ENCODE results near the gene RIPPLY3.

RIPPLY3 gene

DNA sequence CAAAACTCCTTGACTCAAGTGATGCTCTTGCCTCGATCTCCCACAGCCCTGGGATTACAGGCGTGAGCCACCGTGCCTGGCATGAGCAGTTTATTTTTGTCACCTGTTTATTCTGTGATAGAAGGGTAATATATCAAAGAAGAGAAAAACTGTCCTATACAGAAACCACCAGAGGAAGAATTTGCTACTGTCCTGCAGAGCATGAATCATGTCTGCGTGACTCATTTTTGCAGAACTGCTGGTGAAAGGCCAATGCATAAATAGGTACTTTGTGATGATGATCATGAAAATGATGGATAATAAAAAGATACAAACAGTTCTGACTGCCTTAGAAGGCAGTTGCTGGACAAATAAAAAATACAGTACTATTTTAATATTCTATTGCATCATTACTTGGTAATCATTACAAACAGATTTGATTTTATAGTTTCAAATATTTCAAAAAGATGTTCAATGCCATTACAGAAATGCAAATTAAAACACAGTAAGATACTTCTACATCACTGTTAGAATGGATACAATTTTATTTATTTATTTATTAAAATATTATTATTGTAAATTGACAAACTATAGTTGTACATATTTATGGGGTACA, 26.5 kb downstream of the RIPPLY3 start:
- TF ChIP-seq TCF12 (IDR thresholded peaks at IDR 0.05; ENCODE audit: low read depth) (no peak), ZBTB7A (IDR thresholded peaks at IDR 0.05; ENCODE audit: low read depth) (no peak), FOXM1 (IDR thresholded peaks at IDR 0.05; ENCODE audit: borderline replicate concordance, low read depth) (no peak), RAD21 (IDR thresholded peaks at IDR 0.05; ENCODE audit: low read depth) (no peak), YY1 (IDR thresholded peaks at IDR 0.05; ENCODE audit: low read depth) (no peak), NFIC (IDR thresholded peaks at IDR 0.05) (no peak)
- TF ChIP-seq, protein P1, sequence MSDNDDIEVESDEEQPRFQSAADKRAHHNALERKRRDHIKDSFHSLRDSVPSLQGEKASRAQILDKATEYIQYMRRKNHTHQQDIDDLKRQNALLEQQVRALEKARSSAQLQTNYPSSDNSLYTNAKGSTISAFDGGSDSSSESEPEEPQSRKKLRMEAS (IDR thresholded peaks at IDR 0.05): no peak
- TF ChIP-seq, protein P2, sequence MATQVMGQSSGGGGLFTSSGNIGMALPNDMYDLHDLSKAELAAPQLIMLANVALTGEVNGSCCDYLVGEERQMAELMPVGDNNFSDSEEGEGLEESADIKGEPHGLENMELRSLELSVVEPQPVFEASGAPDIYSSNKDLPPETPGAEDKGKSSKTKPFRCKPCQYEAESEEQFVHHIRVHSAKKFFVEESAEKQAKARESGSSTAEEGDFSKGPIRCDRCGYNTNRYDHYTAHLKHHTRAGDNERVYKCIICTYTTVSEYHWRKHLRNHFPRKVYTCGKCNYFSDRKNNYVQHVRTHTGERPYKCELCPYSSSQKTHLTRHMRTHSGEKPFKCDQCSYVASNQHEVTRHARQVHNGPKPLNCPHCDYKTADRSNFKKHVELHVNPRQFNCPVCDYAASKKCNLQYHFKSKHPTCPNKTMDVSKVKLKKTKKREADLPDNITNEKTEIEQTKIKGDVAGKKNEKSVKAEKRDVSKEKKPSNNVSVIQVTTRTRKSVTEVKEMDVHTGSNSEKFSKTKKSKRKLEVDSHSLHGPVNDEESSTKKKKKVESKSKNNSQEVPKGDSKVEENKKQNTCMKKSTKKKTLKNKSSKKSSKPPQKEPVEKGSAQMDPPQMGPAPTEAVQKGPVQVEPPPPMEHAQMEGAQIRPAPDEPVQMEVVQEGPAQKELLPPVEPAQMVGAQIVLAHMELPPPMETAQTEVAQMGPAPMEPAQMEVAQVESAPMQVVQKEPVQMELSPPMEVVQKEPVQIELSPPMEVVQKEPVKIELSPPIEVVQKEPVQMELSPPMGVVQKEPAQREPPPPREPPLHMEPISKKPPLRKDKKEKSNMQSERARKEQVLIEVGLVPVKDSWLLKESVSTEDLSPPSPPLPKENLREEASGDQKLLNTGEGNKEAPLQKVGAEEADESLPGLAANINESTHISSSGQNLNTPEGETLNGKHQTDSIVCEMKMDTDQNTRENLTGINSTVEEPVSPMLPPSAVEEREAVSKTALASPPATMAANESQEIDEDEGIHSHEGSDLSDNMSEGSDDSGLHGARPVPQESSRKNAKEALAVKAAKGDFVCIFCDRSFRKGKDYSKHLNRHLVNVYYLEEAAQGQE (IDR thresholded peaks at IDR 0.05; ENCODE audit: low read depth): no peak

DNA sequence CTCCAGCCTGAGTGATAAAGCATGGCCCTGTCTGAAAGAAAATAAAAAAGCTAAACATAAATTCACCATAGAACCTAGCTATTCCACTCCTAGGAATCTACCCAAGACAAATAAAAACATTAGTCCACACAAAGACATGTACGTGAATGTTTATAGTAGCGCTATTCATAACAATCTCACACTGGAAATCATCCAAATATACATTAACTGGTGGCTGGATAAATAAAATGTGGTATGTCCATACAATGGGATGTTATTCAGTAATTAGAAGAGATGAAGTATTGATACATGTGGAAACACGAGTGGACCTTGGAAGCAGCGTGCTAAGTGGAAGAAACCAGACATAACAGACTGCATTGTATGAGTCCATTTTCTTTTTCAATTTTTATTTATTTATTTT, 29.7 kb downstream of the RIPPLY3 start:
- TF ChIP-seq NFIC (IDR thresholded peaks at IDR 0.05) (no peak), TAF1 (IDR thresholded peaks at IDR 0.05; ENCODE audit: low read depth) (no peak), CREB1 (IDR thresholded peaks at IDR 0.05; ENCODE audit: low read depth) (no peak), TEAD4 (IDR thresholded peaks at IDR 0.05) (no peak), CEBPB (IDR thresholded peaks at IDR 0.05) (no peak), EGR1 (IDR thresholded peaks at IDR 0.05) (no peak), RAD21 (IDR thresholded peaks at IDR 0.05; ENCODE audit: low read depth) (no peak), ZBTB7A (IDR thresholded peaks at IDR 0.05; ENCODE audit: low read depth) (no peak), FOXM1 (IDR thresholded peaks at IDR 0.05; ENCODE audit: borderline replicate concordance, low read depth) (no peak), TCF12 (IDR thresholded peaks at IDR 0.05; ENCODE audit: low read depth) (no peak), EP300 (IDR thresholded peaks at IDR 0.05; ENCODE audit: borderline replicate concordance) (no peak), YY1 (IDR thresholded peaks at IDR 0.05; ENCODE audit: low read depth) (no peak)
- TF ChIP-seq, protein P1 (IDR thresholded peaks at IDR 0.05): no peak
- TF ChIP-seq, protein P2 (IDR thresholded peaks at IDR 0.05; ENCODE audit: low read depth): no peak
- TF ChIP-seq, protein P3, sequence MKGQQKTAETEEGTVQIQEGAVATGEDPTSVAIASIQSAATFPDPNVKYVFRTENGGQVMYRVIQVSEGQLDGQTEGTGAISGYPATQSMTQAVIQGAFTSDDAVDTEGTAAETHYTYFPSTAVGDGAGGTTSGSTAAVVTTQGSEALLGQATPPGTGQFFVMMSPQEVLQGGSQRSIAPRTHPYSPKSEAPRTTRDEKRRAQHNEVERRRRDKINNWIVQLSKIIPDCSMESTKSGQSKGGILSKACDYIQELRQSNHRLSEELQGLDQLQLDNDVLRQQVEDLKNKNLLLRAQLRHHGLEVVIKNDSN (IDR thresholded peaks at IDR 0.05): no peak

DNA sequence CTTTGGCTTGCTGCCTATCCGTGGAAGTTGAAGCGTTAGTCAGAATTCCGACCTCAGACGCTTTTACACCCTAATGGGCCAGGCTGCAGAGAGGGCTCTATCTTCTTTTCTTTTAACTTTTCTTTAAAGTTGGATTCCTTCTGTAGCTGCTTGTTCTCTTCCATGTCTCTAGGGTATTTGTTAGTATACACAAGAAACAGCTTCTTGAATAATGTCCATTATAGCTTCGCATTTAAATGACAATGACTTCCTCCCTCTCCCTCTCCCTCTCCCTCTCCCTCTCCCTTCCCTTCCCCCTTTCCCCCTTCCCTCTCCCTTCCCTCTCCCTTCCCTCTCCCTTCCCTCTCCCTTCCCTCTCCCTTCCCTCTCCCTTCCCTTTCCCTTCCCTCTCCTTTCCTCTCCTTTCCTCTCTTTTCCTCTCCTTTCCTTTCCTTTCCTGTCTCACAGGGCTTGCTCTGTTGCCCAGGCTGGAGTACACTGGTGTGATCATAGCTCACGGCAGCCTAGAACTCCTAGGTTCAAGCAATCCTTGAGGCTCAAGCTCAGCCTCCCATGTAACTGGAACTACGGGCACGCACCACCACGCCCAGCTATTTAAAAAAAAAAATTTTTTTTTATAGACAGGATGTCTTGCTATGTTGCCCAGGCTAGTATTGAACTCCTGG, 33.0 kb downstream of the RIPPLY3 start:
- TF ChIP-seq, protein P2 (IDR thresholded peaks at IDR 0.05; ENCODE audit: low read depth): no peak
- TF ChIP-seq TCF12 (IDR thresholded peaks at IDR 0.05; ENCODE audit: low read depth) (no peak), YY1 (IDR thresholded peaks at IDR 0.05; ENCODE audit: low read depth) (no peak), RAD21 (IDR thresholded peaks at IDR 0.05; ENCODE audit: low read depth) (no peak), EGR1 (IDR thresholded peaks at IDR 0.05) (no peak), CREB1 (IDR thresholded peaks at IDR 0.05; ENCODE audit: low read depth) (no peak), NFIC (IDR thresholded peaks at IDR 0.05) (no peak), EP300 (IDR thresholded peaks at IDR 0.05; ENCODE audit: borderline replicate concordance) (no peak), TEAD4 (IDR thresholded peaks at IDR 0.05) (no peak), ZBTB7A (IDR thresholded peaks at IDR 0.05; ENCODE audit: low read depth) (no peak), FOXM1 (IDR thresholded peaks at IDR 0.05; ENCODE audit: borderline replicate concordance, low read depth) (no peak), TAF1 (IDR thresholded peaks at IDR 0.05; ENCODE audit: low read depth) (no peak), CEBPB (IDR thresholded peaks at IDR 0.05) (no peak)
- TF ChIP-seq, protein P3 (IDR thresholded peaks at IDR 0.05): no peak
- TF ChIP-seq, protein P1 (IDR thresholded peaks at IDR 0.05): no peak

DNA sequence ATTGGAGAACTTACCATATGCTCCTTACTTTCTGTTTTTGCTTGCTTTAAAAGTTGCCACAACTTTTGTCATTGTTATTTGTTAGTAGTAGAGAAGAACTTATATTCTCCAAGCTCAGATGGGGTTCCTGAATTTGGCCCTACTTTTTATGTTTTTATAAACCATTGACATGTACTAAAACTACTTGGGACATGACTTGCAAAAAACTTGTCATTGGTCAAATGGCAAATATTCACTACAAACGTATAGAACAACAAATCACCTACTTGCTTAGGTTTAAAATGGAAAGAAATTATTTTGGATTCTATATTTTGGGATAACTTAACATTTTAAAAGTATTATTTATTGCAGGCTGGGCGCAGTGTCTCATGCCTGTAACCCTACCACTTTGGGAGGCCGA, 33.7 kb downstream of the RIPPLY3 start:
- TF ChIP-seq, protein P2 (IDR thresholded peaks at IDR 0.05; ENCODE audit: low read depth): no peak
- TF ChIP-seq CREB1 (IDR thresholded peaks at IDR 0.05; ENCODE audit: low read depth) (no peak), EP300 (IDR thresholded peaks at IDR 0.05; ENCODE audit: borderline replicate concordance) (no peak), TEAD4 (IDR thresholded peaks at IDR 0.05) (no peak), FOXM1 (IDR thresholded peaks at IDR 0.05; ENCODE audit: borderline replicate concordance, low read depth) (no peak)
